C4-2B (cell line): ENCODE data around the gene CNOT2.

Source experiments
- H3K27ac ChIP-seq: fragments of 450-650 bp; 2 replicates; pipeline ENCODE4 v1.5.1; 2017
- ZFX ChIP-seq: fragments of 450-650 bp; IDR thresholded peaks from 2 replicates; pipeline ENCODE4 v1.6.1; 2017
- TF ChIP-seq, protein P1 (sequence below): fragments of 450-650 bp; conservative IDR thresholded peaks from 2 replicates; pipeline ENCODE4 v1.5.1; 2017; ENCODE audit warnings: mild to moderate bottlenecking

Gene CNOT2, protein sequence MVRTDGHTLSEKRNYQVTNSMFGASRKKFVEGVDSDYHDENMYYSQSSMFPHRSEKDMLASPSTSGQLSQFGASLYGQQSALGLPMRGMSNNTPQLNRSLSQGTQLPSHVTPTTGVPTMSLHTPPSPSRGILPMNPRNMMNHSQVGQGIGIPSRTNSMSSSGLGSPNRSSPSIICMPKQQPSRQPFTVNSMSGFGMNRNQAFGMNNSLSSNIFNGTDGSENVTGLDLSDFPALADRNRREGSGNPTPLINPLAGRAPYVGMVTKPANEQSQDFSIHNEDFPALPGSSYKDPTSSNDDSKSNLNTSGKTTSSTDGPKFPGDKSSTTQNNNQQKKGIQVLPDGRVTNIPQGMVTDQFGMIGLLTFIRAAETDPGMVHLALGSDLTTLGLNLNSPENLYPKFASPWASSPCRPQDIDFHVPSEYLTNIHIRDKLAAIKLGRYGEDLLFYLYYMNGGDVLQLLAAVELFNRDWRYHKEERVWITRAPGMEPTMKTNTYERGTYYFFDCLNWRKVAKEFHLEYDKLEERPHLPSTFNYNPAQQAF

DNA sequence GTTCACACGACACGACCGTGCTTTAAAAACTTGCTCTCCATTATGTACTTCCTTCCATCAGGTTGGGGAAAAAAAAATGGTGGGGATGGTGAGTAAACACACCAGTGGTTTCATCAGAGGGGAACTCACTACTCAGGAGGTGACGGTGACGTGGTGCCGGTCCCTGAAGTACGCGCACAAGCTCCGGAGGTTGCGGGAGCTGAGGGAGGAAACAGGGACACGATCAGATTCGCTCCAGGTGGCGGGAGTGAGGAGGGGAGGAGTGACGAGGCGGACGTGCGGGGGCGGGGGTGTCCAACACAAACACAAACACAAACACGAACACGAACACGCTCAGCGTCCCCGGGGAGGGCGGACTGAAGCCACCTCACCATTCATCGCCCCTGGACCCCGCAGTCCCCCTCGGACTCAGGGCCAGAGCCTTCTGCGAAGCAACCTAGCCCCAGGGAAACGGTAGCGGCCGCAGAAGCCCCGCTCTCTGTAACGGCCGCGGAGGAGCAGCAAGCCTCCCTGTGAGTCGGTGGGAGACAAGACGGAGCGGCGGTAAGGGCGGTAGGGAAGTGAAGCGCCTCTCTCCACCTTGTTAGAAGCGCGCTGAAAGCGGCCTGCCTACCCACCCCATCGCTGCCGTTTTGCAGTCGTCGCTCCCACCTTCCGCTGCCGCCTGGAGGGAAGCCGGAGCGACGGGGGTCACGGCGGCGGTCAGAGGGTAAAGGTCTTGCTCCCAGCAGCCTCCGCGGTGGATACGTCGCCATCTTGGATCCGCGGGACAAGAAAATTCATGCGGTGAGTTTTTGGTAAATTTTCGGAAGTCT is at the start of gene CNOT2:
Gene CNOT2, plus strand, starts transcription at position 739 of the 815 bp plus-strand sequence. CDS start 34,794 bp downstream, outside the sequence.
- peak within 1 kb of the TSS; percentile 92 for H3K27ac ChIP-seq
- TF ChIP-seq, protein P1, sequence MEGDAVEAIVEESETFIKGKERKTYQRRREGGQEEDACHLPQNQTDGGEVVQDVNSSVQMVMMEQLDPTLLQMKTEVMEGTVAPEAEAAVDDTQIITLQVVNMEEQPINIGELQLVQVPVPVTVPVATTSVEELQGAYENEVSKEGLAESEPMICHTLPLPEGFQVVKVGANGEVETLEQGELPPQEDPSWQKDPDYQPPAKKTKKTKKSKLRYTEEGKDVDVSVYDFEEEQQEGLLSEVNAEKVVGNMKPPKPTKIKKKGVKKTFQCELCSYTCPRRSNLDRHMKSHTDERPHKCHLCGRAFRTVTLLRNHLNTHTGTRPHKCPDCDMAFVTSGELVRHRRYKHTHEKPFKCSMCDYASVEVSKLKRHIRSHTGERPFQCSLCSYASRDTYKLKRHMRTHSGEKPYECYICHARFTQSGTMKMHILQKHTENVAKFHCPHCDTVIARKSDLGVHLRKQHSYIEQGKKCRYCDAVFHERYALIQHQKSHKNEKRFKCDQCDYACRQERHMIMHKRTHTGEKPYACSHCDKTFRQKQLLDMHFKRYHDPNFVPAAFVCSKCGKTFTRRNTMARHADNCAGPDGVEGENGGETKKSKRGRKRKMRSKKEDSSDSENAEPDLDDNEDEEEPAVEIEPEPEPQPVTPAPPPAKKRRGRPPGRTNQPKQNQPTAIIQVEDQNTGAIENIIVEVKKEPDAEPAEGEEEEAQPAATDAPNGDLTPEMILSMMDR = no peak
- TF ChIP-seq ZFX = 0 out of 2 replicates have a peak, but pooled peaks have one; percentile 13

DNA sequence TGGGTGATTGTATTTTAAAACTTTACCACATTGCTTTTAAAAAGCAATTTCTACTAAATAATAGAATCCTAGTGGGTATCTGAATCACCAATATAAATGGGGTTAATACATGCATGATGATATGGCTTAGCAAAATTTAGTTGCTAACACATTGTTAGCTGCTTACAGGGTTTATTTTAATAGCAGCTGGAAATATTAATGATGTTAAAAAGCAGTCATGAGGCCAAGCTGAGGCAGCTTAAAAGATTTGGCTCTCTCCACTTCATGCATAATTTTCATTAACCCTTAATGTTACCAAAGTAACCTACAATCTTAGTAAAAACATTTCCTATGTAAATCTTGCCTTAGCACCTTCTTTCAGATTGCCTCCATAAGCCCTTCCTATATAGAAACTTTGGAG is 49.2 kb upstream of the CNOT2 start:
- H3K27ac ChIP-seq = no peak overlapping the region
- TF ChIP-seq, protein P1 = no peak
- no peak for TF ChIP-seq ZFX

DNA sequence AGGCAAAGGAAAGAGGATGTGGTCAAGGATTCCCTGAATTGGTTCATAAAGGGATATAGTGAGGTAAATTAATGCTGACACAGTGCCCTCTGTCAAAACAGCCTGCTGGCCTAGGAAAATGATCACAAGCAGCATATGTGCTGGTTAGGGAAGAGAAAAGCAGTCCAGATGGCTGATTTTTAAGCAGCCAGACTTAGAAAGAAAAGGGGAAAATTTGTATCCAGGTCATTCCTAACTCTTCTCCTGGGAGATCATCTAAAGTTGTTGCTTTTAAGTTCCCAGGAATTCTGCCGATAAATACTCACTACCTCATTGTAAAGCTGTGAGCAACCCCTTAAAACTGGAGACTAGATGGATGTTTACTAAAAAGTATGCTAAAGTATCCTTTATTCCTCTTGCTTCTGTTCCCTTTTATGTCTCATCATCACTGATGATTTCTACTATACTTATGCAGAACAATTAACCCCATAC is 46.4 kb upstream of the CNOT2 start:
- no peak overlapping the region for H3K27ac ChIP-seq
- no peak for TF ChIP-seq ZFX
- TF ChIP-seq, protein P1 = no peak

DNA sequence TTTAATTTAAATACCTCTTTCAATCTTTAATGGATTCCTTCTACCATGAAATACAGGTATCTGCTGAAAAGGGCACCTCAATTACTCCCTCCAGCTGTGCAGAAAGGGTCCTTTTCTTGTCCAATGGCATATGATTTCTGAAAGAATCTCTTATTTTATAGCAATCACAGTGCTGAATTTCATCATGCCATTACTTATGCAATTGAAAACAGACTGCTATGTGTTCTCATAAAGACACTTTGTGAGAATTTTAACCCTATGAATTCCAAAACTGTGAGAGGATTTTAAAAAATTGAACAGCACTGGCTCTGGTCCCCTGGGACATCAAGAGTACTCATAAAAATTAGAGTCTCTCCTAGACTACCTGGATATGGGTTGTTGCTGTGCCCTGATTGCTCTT is 45.9 kb upstream of the CNOT2 start:
- TF ChIP-seq ZFX = no peak
- TF ChIP-seq, protein P1 = no peak
- H3K27ac ChIP-seq = no peak overlapping the region

DNA sequence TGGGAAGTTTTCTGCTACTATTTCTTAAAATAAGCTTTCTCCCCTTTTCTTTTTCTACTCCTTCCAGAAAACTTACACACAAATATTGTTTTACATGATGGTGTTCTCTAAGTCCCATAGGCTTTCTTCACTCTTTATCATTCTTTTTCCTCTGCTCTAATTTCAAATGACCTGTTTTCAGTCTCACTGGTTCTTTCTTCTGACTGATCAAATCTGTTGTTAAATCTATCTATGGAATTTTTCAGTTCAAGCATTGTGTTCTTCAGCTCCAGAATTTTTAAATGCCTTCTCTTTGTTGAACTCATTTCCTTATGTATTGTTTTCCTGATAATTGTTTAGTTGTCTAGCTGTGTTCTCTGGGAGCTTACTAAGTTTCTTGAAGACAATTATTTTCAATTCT is 29.5 kb upstream of the CNOT2 start:
- H3K27ac ChIP-seq = no peak overlapping the region
- TF ChIP-seq ZFX = no peak
- TF ChIP-seq, protein P1 = no peak

DNA sequence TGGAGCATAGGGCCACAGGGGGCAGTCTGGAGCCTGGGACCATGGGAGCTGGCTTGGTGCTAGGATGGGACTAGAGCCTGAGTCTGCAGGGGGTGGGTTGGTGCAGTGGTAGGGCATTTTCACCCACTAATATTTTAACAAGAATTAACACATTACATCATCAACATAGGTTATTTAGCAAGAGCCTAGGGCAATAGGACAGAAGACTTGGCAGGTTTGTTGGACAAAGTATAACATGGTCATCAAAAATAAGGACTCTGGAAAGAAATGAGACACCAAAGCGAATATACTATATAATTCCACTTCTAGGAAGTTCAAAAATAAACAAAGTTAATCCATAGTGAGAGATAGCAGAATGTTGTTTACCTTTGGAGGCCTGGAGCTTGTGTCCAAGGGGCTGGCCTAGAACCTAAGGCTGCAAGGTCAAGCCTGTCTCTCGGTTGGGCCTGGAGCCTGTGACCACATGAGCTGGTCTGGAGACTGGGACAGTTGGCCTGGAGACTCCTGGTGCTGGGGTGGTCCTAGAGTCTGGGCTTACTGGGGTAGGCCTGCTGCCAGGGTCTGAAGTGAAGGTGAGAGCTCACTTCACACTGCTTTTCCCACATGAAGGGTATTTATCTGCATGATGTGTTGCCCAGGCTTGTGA is 28.1 kb upstream of the CNOT2 start:
- TF ChIP-seq ZFX = no peak
- TF ChIP-seq, protein P1 = no peak
- H3K27ac ChIP-seq = no peak overlapping the region
